Measurements from ENCODE around the gene DNAJC2. TPM values are rescaled to one million over a fixed set of nuclear protein-coding genes. Genes with fewer than 3 reads are reported as not detected.
"Not testable (repeated sequence)": the region's sequence is repeated elsewhere in the genome, so short reads cannot be mapped to it uniquely, and the experiment has no call there.

Gene DNAJC2
- total RNA-seq, 1 donor from 2014 or later = 11.3 TPM

DNA sequence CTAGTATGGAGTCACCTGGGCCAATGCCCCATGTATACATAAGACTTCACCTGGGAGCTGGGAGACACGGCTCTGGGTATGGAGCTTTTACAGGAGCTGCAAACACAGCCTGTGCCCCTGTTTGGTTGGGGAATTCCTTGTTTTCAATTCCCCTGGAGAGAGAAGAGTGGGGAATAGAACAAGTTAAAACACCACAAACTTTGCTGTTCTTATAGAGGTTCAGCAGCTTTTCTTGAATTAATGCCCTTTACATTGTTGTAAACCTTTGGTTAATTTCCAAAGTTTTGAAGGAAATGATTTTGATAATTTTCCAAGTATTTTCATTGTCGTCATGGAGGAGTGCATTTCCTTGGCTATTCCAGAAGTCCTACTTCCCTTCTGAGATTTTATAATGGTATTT is 66.4 kb downstream of the DNAJC2 start:
- DNase-seq (ENCODE audit: low read depth in 2 of 2) = not testable (repeated sequence)

DNA sequence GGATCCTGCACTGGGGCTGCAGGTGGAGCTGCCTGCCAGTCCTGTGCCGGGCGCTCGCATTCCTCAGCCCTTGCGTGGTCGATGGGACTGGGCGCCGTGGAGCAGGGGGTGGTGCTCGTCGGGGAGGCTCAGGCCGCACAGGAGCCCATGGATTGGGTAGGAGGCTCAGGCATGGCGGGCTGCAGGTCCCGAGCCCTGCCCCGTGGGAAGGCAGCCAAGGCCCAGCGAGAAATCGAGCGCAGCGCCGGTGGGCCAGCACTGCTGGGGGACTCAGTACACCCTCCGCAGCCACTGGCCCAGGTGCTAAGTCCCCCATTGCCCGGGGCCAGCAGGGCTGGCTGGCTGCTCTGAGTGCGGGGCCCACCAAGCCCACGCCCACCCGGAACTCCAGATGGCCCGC is 69.7 kb downstream of the DNAJC2 start:
- DNase-seq (ENCODE audit: low read depth in 2 of 2) = not testable (repeated sequence)

DNA sequence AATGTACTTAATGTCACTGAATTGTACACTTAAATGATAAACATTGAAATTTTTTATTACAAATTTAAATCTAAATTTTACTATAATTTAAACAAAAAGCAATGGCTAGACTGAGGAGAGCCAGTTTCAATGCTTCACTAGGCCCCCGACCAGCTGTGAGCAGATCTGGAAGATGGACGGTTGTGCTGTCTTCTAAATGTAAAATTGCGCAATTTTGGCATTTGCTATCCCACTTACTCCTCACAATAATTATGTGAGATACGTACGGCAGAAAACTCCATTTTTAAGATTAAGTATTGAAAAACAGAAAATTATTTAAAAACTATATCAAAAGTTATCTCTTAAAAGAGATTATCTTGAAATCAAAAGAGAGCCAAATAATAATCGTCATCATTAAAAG is 71.2 kb downstream of the DNAJC2 start:
- not testable (repeated sequence) for DNase-seq (ENCODE audit: low read depth in 2 of 2)

DNA sequence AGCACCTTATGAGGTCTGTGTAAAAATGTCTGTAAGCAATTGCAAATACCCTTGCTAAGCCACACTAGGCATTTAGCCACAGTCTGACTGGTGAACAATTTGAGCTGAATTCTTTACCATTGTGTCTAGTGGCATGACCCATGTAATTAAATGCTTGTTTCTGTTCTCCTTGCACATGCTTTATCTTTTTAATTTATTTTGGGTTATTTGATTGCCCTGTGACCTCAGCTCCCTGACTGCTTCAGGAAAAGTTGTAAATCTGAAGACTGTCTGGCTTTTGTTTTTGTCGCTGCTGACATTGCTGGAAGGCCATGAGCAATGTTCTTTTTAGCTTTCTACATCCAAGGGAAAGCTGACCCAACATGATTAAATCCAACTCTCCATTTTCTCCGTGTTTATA is 78.3 kb downstream of the DNAJC2 start:
- not testable (repeated sequence) for DNase-seq (ENCODE audit: low read depth in 2 of 2)

DNA sequence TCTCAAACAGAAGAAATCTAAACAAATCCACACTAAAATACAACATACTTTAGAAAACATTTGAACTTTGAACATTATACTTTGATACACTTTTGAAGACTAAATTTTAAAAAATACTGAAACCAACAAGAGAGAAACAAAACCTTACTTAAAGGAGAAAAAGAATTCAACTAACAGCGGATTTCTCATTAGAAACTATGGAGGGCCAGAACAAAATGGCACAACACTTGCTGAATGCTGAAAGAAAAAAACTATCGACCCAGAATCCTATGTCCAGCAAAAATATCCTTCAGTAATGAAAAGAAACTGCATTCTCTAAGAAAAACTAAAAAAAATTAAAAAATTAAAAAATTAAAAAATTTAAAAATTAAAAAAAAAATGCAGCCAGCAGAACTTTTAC is 80.5 kb downstream of the DNAJC2 start:
- DNase-seq (ENCODE audit: low read depth in 2 of 2) = not testable (repeated sequence)

Other genes with a start within 250 kb of the DNAJC2 start
- gene NAPEPLD, start 195.7 kb downstream of the DNAJC2 start, total RNA-seq = 2.8 and 3.4 TPM in 2 replicates
- 35.7 and 41.2 TPM in 2 replicates for gene PMPCB, start 47.3 kb downstream of the DNAJC2 start, total RNA-seq
- gene PSMC2, start 2.9 kb upstream of the DNAJC2 start, total RNA-seq = 159 and 166 TPM in 2 replicates
- 0.64 and 1.0 TPM in 2 replicates for gene SLC26A5, start 101.4 kb upstream of the DNAJC2 start, total RNA-seq

All from dermis microvascular lymphatic vessel endothelial cell (primary cell).